AG04449 (cell line): Measurements from ENCODE around the gene RMI2.

Experiments
- CTCF ChIA-PET: fragments of 350-600 bp; formaldehyde crosslinking; extraction: SDS; loops from one replicate; lab custom pipeline; 2021; ENCODE audit warnings: antibody characterized with exemption; lab: Yijun Ruan, JAX
- POLR2A ChIA-PET: fragments of 400-600, 350-600 bp; formaldehyde crosslinking; extraction: SDS; loops from one replicate; lab custom pipeline; 2020; ENCODE audit warnings: antibody characterized with exemption, inconsistent platforms; lab: Yijun Ruan, JAX
- DNase-seq: peaks from one replicate; pipeline ENCODE4 v3.0.0-alpha.2; 2010; ENCODE audit warnings: low read depth, low spot score
- H3K4me3 ChIP-seq: 2 replicates; pipeline ENCODE4 v1.5.1; 2011; ENCODE audit warnings: low read depth, mild to moderate bottlenecking, control low read depth, low read length
- TF ChIP-seq, protein P1 (sequence below): IDR thresholded peaks from one replicate; pipeline ENCODE4 v1.5.1; 2011; ENCODE audit warnings: mild to moderate bottlenecking, moderate library complexity, low read length, control low read depth, inconsistent platforms; ENCODE audit not compliant: insufficient read depth; ENCODE audit errors: missing control alignments

The RMI2 gene

GRCh38 chr16:11348737-11349598 is 3.7 kb downstream of the RMI2 start:
- ChIA-PET POLR2A (no interaction called here), CTCF (interaction anchor here (1.3 to 12.8 kb wide), 4 partner anchors 8 to 387 kb away, joined by 3 to 102 read pairs (median 20); no protein-coding TSS in a partner anchor)
- no peak overlapping the region for H3K4me3 ChIP-seq
- TF ChIP-seq, protein P1, sequence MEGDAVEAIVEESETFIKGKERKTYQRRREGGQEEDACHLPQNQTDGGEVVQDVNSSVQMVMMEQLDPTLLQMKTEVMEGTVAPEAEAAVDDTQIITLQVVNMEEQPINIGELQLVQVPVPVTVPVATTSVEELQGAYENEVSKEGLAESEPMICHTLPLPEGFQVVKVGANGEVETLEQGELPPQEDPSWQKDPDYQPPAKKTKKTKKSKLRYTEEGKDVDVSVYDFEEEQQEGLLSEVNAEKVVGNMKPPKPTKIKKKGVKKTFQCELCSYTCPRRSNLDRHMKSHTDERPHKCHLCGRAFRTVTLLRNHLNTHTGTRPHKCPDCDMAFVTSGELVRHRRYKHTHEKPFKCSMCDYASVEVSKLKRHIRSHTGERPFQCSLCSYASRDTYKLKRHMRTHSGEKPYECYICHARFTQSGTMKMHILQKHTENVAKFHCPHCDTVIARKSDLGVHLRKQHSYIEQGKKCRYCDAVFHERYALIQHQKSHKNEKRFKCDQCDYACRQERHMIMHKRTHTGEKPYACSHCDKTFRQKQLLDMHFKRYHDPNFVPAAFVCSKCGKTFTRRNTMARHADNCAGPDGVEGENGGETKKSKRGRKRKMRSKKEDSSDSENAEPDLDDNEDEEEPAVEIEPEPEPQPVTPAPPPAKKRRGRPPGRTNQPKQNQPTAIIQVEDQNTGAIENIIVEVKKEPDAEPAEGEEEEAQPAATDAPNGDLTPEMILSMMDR = no peak
- no peak for DNase-seq

GRCh38 chr16:11349599-11350276 is 4.5 kb downstream of the RMI2 start:
- ChIA-PET POLR2A (no interaction called here), CTCF (interaction anchor here (0.6 to 12.8 kb wide), 6 partner anchors 8 to 388 kb away, joined by 3 to 155 read pairs (median 20); partner anchors contain the start of gene SOCS1)
- TF ChIP-seq, protein P1 = no peak
- H3K4me3 ChIP-seq = no peak overlapping the region; the same call in 1 of the 2 replicates
- no peak for DNase-seq

- ChIA-PET POLR2A (interaction anchor here (2.7 kb wide), 1 partner anchor 95 kb away, joined by 15 read pairs; the partner anchor contains the start of gene SOCS1), CTCF (interaction anchor here (1.2 to 12.8 kb wide), 7 partner anchors 16 to 396 kb away, joined by 3 to 155 read pairs (median 7); partner anchors contain the start of gene SOCS1)
- TF ChIP-seq, protein P1 = no peak
- peak overlapping the region; percentile 13; the same call in 1 of the 2 replicates for H3K4me3 ChIP-seq
- DNase-seq = no peak
Measured at GRCh38 chr16:11350519-11350918, 5.3 kb downstream of the RMI2 start.

GRCh38 chr16:11350921-11351335 is 5.7 kb downstream of the RMI2 start:
- POLR2A ChIA-PET = interaction anchor here (2.7 kb wide), 1 partner anchor 95 kb away, joined by 15 read pairs; the partner anchor contains the start of gene SOCS1
- DNase-seq = peak; percentile 57
- TF ChIP-seq, protein P1 = no peak
- CTCF ChIA-PET = interaction anchor here (1.2 to 12.8 kb wide), 7 partner anchors 16 to 397 kb away, joined by 3 to 155 read pairs (median 7); partner anchors contain the start of gene SOCS1
- H3K4me3 ChIP-seq = peak overlapping the region; percentile 13

DNA sequence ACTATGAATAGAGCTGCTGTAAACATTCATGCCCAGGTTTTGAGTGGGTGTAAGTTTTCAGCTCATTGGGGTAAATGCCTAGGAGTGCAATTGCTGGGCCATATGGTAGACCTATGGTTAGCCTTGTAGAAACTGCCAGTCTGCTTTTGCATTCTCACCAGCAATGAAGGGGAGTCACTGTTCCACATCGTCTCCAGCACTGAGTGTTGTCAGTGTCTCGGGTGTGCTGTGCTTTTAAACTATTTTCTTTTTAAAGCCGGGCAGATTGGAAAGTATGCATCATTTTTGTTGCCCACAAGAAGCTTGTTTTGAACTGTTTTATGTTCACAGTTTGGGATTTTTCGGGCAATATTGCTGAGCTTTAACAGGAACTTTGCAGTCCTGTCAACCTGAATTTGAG is 7.9 kb downstream of the RMI2 start:
- TF ChIP-seq, protein P1 = no peak
- H3K4me3 ChIP-seq = no peak overlapping the region
- POLR2A ChIA-PET = interaction anchor here (2.7 kb wide), 1 partner anchor 97 kb away, joined by 15 read pairs; the partner anchor contains the start of gene SOCS1
- CTCF ChIA-PET = interaction anchor here (0.6 to 12.8 kb wide), 10 partner anchors 13 to 403 kb away, joined by 3 to 155 read pairs (median 3); partner anchors contain the start of gene SOCS1
- DNase-seq = no peak
